Epithelial cell of esophagus (primary cell): ENCODE measurements around the gene PFDN2.
A peak's percentile ranks its signal among the peaks of the same experiment; 100 is the strongest.
"Not testable (repeated sequence)": the region's sequence is repeated elsewhere in the genome, so short reads cannot be mapped to it uniquely, and the experiment has no call there.

Experiments used
- DNase-seq: peaks from one replicate; pipeline ENCODE4 v3.0.0; 2010; ENCODE audit warnings: low read depth
- H3K4me3 ChIP-seq: 2 replicates; pipeline ENCODE4 v1.5.1; 2011; ENCODE audit warnings: mild to moderate bottlenecking, low read length, control low read depth
- TF ChIP-seq, protein P1 (sequence below): IDR thresholded peaks from 2 replicates; pipeline ENCODE4 v1.5.1; 2011; ENCODE audit warnings: low read depth, mild to moderate bottlenecking, low read length, control low read depth, inconsistent platforms; ENCODE audit not compliant: insufficient read depth; ENCODE audit errors: missing control alignments

PFDN2 gene

DNA sequence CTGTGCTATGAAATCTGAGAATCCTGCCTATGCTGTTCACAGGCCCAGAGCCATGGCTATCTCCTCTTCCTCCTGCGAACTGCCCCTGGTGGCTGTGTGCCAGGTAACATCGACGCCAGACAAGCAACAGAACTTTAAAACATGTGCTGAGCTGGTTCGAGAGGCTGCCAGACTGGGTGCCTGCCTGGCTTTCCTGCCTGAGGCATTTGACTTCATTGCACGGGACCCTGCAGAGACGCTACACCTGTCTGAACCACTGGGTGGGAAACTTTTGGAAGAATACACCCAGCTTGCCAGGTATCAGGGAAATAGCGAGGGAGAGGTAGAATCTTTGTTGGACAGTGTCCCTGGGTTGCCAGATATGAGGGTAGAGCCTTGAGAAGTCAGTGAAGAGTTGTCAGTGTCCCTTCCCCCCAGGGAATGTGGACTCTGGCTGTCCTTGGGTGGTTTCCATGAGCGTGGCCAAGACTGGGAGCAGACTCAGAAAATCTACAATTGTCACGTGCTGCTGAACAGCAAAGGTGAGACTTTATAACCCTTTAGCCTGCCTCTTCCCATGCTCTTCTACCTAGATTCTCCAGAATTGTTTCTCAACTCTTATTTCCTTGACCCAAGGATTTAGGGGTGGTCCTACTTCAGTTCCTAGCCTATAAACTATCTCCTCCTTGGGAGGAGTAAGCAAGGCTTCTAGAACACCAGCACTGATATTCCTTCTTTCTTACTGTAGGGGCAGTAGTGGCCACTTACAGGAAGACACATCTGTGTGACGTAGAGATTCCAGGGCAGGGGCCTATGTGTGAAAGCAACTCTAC, 1.5 kb upstream of the PFDN2 start:
- peak overlapping the region; percentile 97 for H3K4me3 ChIP-seq
- TF ChIP-seq, protein P1, sequence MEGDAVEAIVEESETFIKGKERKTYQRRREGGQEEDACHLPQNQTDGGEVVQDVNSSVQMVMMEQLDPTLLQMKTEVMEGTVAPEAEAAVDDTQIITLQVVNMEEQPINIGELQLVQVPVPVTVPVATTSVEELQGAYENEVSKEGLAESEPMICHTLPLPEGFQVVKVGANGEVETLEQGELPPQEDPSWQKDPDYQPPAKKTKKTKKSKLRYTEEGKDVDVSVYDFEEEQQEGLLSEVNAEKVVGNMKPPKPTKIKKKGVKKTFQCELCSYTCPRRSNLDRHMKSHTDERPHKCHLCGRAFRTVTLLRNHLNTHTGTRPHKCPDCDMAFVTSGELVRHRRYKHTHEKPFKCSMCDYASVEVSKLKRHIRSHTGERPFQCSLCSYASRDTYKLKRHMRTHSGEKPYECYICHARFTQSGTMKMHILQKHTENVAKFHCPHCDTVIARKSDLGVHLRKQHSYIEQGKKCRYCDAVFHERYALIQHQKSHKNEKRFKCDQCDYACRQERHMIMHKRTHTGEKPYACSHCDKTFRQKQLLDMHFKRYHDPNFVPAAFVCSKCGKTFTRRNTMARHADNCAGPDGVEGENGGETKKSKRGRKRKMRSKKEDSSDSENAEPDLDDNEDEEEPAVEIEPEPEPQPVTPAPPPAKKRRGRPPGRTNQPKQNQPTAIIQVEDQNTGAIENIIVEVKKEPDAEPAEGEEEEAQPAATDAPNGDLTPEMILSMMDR, result peak; percentile 64
- peak; percentile 96 for DNase-seq

- not testable (repeated sequence) for H3K4me3 ChIP-seq, DNase-seq
Observed at GRCh38 chr1:161115961-161116360, 1.9 kb downstream of the PFDN2 start.

- DNase-seq, result peak; percentile 99
- no peak overlapping the region for H3K4me3 ChIP-seq
- TF ChIP-seq, protein P1, result no peak
Observed at GRCh38 chr1:161115132-161115711, 2.6 kb downstream of the PFDN2 start.

DNA sequence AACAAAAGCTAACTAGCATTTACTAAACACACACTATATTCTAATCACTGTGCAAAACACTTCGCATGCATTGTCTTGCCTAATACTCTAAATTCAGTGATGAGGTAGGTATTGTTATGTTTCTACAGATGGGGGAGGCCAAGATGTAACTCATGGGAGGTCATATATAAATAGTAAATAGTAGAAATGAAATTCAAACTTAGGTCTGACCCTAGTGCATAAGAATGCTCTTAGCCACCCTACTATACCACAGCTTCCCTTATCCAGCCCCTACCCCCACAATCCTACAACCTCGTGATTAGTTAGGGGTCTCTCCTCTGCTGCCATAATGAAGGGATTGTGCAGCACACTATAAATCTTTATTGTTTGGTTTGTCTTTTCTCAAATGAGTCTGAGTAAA, 3.3 kb downstream of the PFDN2 start:
- no peak overlapping the region for H3K4me3 ChIP-seq
- TF ChIP-seq, protein P1, result no peak
- no peak for DNase-seq

DNA sequence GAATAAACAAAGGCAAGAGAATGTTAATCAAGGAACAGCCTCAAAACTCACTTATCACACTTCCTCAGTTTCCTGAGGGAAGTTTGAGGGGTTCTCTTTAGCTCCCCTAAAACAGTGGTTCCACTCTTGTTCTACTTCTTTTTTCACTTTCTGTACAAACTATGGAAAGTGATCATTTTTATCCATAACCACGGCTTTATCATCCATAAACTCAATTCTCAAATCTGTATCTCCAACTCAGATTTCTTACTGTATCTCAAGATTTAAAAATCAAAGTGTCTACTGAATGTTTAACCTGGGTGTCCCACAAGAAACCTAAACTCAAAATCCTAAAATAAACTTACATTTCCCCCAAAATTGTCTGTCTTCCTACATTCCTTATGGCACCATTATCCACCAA, 3.9 kb downstream of the PFDN2 start:
- no peak overlapping the region for H3K4me3 ChIP-seq
- no peak for DNase-seq
- TF ChIP-seq, protein P1, result no peak

DNA sequence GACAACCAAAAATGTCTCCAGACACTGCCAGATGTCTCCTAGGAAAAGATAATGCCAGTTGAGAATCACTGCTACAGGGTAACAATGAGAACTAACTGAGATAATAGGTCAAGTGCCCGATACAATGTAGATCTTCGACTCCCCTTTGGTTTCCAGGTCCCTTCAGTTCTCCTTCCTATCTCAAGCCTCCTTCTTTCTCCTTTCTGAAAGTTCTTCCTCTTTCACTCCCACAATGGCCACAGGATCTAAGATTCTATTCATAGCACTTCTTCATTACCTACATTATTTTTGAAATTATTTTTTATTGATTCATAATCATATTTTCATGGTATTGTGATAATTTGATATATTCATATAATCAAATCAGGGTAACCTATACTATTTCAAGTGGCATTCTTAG, 6.3 kb downstream of the PFDN2 start:
- no peak overlapping the region for H3K4me3 ChIP-seq
- no peak for DNase-seq
- TF ChIP-seq, protein P1, result no peak

DNA sequence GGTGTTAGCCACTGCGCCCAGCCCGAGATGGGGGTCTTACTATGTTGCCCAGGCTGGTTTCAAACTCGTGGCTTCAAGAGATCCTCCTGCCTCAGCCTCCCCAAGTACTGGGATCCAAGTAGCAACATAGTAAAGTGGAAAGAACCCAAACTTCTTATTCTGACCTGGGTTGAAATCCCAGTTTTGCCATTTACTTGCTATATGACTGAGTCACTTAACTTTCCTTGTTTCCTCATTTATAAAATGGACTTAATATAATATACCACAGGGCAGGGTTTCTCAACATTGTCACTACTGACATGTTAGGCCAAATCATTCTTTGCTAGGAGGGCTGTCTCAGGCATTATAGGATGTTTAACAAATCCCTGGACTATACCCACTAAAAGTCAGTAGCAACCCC, 6.7 kb downstream of the PFDN2 start:
- no peak for DNase-seq
- H3K4me3 ChIP-seq, result no peak overlapping the region
- TF ChIP-seq, protein P1, result no peak
